Lower leg skin (tissue), 4 donors: ENCODE measurements around the gene CEP170. TPM values are rescaled to one million over a fixed set of nuclear protein-coding genes. Genes with fewer than 3 reads are reported as not detected.
"Not testable (repeated sequence)": the region's sequence is repeated elsewhere in the genome, so short reads cannot be mapped to it uniquely, and the experiment has no call there.

Source experiments
- DNase-seq, 2 donors: peaks; one replicate each; pipeline ENCODE4 v3.0.0-alpha.2; 2019; ENCODE audit warnings: low spot score in 2 of 2
- H3K4me3 ChIP-seq: fragments of 200-600 bp; sonication (generic); 2 replicates; pipeline ENCODE4 v1.5.1; 2017; ENCODE audit warnings: mild to moderate bottlenecking, low read depth; ENCODE audit not compliant: poor library complexity, severe bottlenecking
- CTCF ChIP-seq, 3 donors: fragments of 450-650 bp; IDR thresholded peaks; one replicate each; pipeline ENCODE4 v1.5.1; 2016; ENCODE audit warnings: antibody characterized with exemption in 3 of 3, mild to moderate bottlenecking in 3 of 3, moderate library complexity in 2 of 3
- POLR2A ChIP-seq, 2 donors: fragments of 450-650 bp; IDR thresholded peaks; one replicate each; pipeline ENCODE4 v1.6.1; 2016 to 2017; ENCODE audit warnings: antibody characterized with exemption in 2 of 2, mild to moderate bottlenecking in 1 of 2, moderate library complexity in 1 of 2
- WGBS, 2 donors: methylation state at CpG; one replicate each; pipeline ENCODE4 v1.1.5; 2018; 5-methylcytosine and 5-hydroxymethylcytosine counted together
- intact Hi-C: fragments of 100-400 bp; cut with DNase I; formaldehyde crosslinking; loops from one replicate; pipeline ENCODE4 v1.15.0; 2023; ENCODE audit warnings: low total_unique reads
- total RNA-seq, 4 donors: library from RNA; depleted of rRNA; stranded (reverse); fragments of >200 nt; gene quantifications; one replicate each; pipeline ENCODE4 v1.1.0, GENCODE V29; 2016

Gene CEP170
- total RNA-seq, 4 donors from 2014 or later = 18.6 to 27.8 (median 22.8) TPM

- DNase-seq, intact Hi-C loops, H3K4me3 ChIP-seq: not testable (repeated sequence)
These were observed 71.4 kb downstream of the CEP170 start for GRCh38 chr1:243183661-243184060.

GRCh38 chr1:243183176-243183575, 71.9 kb downstream of the CEP170 start:
- 75 to 77% methylated on average over 3 of the region's 3 CpGs for WGBS, 2 donors
- intact Hi-C loops, H3K4me3 ChIP-seq, DNase-seq: not testable (repeated sequence)

- 79 to 88% methylated on average over 7 of the region's 7 CpGs for WGBS, 2 donors
- TF ChIP-seq CTCF (IDR thresholded peaks at IDR 0.05) (no peak), POLR2A (IDR thresholded peaks at IDR 0.05) (no peak)
- intact Hi-C loops = no loop called here
- no peak overlapping the region for H3K4me3 ChIP-seq
- no peak for DNase-seq
These were observed 75.4 kb downstream of the CEP170 start for GRCh38 chr1:243179720-243180119.

GRCh38 chr1:243177792-243178191, 77.3 kb downstream of the CEP170 start:
- H3K4me3 ChIP-seq, DNase-seq, intact Hi-C loops: not testable (repeated sequence)
- WGBS, 2 donors = 93% methylated on average over 6 of the region's 6 CpGs

- 76 to 86% methylated on average over 2 of the region's 2 CpGs for WGBS, 2 donors
- DNase-seq, intact Hi-C loops, H3K4me3 ChIP-seq: not testable (repeated sequence)
These were observed 81.2 kb downstream of the CEP170 start for GRCh38 chr1:243173758-243174369.

- intact Hi-C loops = not testable (repeated sequence)
- WGBS, 2 donors = 93 to 97% methylated on average over 4 of the region's 4 CpGs
These were observed 90.2 kb downstream of the CEP170 start for GRCh38 chr1:243164911-243165310.

GRCh38 chr1:243150906-243151305, 104.2 kb downstream of the CEP170 start:
- WGBS, 2 donors = 93 to 96% methylated on average over 7 of the region's 7 CpGs
- H3K4me3 ChIP-seq, intact Hi-C loops, DNase-seq: not testable (repeated sequence)

More at GRCh38 chr1:243164911-243165310, 90.2 kb downstream of the CEP170 start:
- H3K4me3 ChIP-seq, DNase-seq: not testable (repeated sequence)

- 93 to 95% methylated on average over 4 of the region's 4 CpGs for WGBS, 2 donors
- DNase-seq, H3K4me3 ChIP-seq, intact Hi-C loops: not testable (repeated sequence)
These were observed 106.0 kb downstream of the CEP170 start for GRCh38 chr1:243149120-243149519.

GRCh38 chr1:243147351-243147750, 107.7 kb downstream of the CEP170 start:
- H3K4me3 ChIP-seq, DNase-seq, intact Hi-C loops: not testable (repeated sequence)

GRCh38 chr1:243140498-243140897, 114.6 kb downstream of the CEP170 start:
- DNase-seq, H3K4me3 ChIP-seq, intact Hi-C loops: not testable (repeated sequence)
- WGBS, 2 donors = 64 to 72% methylated on average over 1 of the region's 1 CpG

GRCh38 chr1:243122876-243123409, 132.1 kb downstream of the CEP170 start:
- DNase-seq, H3K4me3 ChIP-seq, intact Hi-C loops: not testable (repeated sequence)
- WGBS, 2 donors = 62 to 71% methylated on average over 5 of the region's 5 CpGs

GRCh38 chr1:243121939-243122338, 133.1 kb downstream of the CEP170 start:
- intact Hi-C loops, DNase-seq, H3K4me3 ChIP-seq: not testable (repeated sequence)
- 81 to 89% methylated on average over 5 of the region's 5 CpGs for WGBS, 2 donors

- WGBS, 2 donors = 78 to 89% methylated on average over 5 of the region's 5 CpGs
- DNase-seq, intact Hi-C loops, H3K4me3 ChIP-seq: not testable (repeated sequence)
These were observed 136.3 kb downstream of the CEP170 start for GRCh38 chr1:243118601-243119322.

GRCh38 chr1:243116187-243116586, 138.9 kb downstream of the CEP170 start:
- 83 to 84% methylated on average over 7 of the region's 7 CpGs for WGBS, 2 donors
- DNase-seq, intact Hi-C loops, H3K4me3 ChIP-seq: not testable (repeated sequence)
